ENCODE measurements around the gene PCSK7. TPM values are rescaled to one million over a fixed set of nuclear protein-coding genes. Genes with fewer than 3 reads are reported as not detected.
"Not testable (repeated sequence)": the region's sequence is repeated elsewhere in the genome, so short reads cannot be mapped to it uniquely, and the experiment has no call there.

PCSK7 gene
- total RNA-seq, 2 experiments from 2014 or later: 97.6 to 97.9 TPM

GRCh38 chr11:117219995-117220394, 11.9 kb downstream of the PCSK7 start:
- peaks cover 7% of the 10 kb centered on the region for H3K4me1 Mint-ChIP-seq (ENCODE audit: low read depth)
- no peak overlapping the region for H3K4me3 Mint-ChIP-seq
- DNase-seq: no peak
- CTCF ChIA-PET: interaction anchor here (4.3 kb wide), 1 partner anchor 9 kb away, joined by 25 read pairs; no protein-coding TSS in a partner anchor
- H3K9me3 Mint-ChIP-seq: no peaks in the 10 kb centered on the region
- H3K27ac Mint-ChIP-seq: no peak overlapping the region
- H3K36me3 Mint-ChIP-seq (ENCODE audit: low read depth): peaks cover 51% of the 10 kb centered on the region
- intact Hi-C loops (cut with micrococcal nuclease): no loop called here
- no peaks in the 10 kb centered on the region for H3K27me3 Mint-ChIP-seq (ENCODE audit: low read depth)

- CTCF ChIA-PET: interaction anchor here (4.3 kb wide), 1 partner anchor 10 kb away, joined by 25 read pairs; no protein-coding TSS in a partner anchor
- Mint-ChIP-seq H3K4me3 (no peak overlapping the region), H3K4me1 (ENCODE audit: low read depth) (peaks cover 7% of the 10 kb centered on the region), H3K27me3 (ENCODE audit: low read depth) (no peaks in the 10 kb centered on the region), H3K36me3 (ENCODE audit: low read depth) (peaks cover 49% of the 10 kb centered on the region), H3K27ac (no peak overlapping the region), H3K9me3 (no peaks in the 10 kb centered on the region)
- intact Hi-C loops (cut with micrococcal nuclease): no loop called here
- no peak for DNase-seq
Observed at GRCh38 chr11:117219455-117219854, 12.4 kb downstream of the PCSK7 start.

- no peak overlapping the region for H3K4me3 Mint-ChIP-seq
- CTCF ChIA-PET: interaction anchor here (4.3 kb wide), 1 partner anchor 10 kb away, joined by 25 read pairs; no protein-coding TSS in a partner anchor
- peaks cover 49% of the 10 kb centered on the region for H3K36me3 Mint-ChIP-seq (ENCODE audit: low read depth)
- no peaks in the 10 kb centered on the region for H3K9me3 Mint-ChIP-seq
- DNase-seq: no peak
- no peaks in the 10 kb centered on the region for H3K27me3 Mint-ChIP-seq (ENCODE audit: low read depth)
- peak overlapping the region; percentile 24 for H3K27ac Mint-ChIP-seq
- H3K4me1 Mint-ChIP-seq (ENCODE audit: low read depth): peaks cover 7% of the 10 kb centered on the region
- intact Hi-C loops (cut with micrococcal nuclease): no loop called here
Observed at GRCh38 chr11:117219001-117219400, 12.9 kb downstream of the PCSK7 start.

GRCh38 chr11:117218133-117218915, 13.5 kb downstream of the PCSK7 start:
- Mint-ChIP-seq H3K27me3 (ENCODE audit: low read depth) (no peaks in the 10 kb centered on the region), H3K27ac (peak overlapping the region; percentile 24), H3K9me3 (no peaks in the 10 kb centered on the region), H3K4me1 (ENCODE audit: low read depth) (peaks cover 7% of the 10 kb centered on the region), H3K4me3 (no peak overlapping the region), H3K36me3 (ENCODE audit: low read depth) (peaks cover 48% of the 10 kb centered on the region)
- DNase-seq: no peak
- intact Hi-C loops (cut with micrococcal nuclease): no loop called here
- CTCF ChIA-PET: interaction anchor here (0.6 to 4.3 kb wide), 2 partner anchors 11 to 233 kb away, joined by 3 to 25 read pairs; no protein-coding TSS in a partner anchor

- H3K36me3 Mint-ChIP-seq (ENCODE audit: low read depth): peaks cover 47% of the 10 kb centered on the region
- H3K27ac Mint-ChIP-seq: peak overlapping the region; percentile 51
- H3K9me3 Mint-ChIP-seq: no peaks in the 10 kb centered on the region
- peaks cover 7% of the 10 kb centered on the region for H3K4me1 Mint-ChIP-seq (ENCODE audit: low read depth)
- no peak for DNase-seq
- no peak overlapping the region for H3K4me3 Mint-ChIP-seq
- CTCF ChIA-PET: interaction anchor here (0.6 to 4.3 kb wide), 3 partner anchors 12 to 234 kb away, joined by 3 to 25 read pairs (median 5); no protein-coding TSS in a partner anchor
- no peaks in the 10 kb centered on the region for H3K27me3 Mint-ChIP-seq (ENCODE audit: low read depth)
- intact Hi-C loops (cut with micrococcal nuclease): no loop called here
Observed at GRCh38 chr11:117217141-117218084, 14.5 kb downstream of the PCSK7 start.

GRCh38 chr11:117214404-117215110, 17.3 kb downstream of the PCSK7 start:
- intact Hi-C loops (cut with micrococcal nuclease): no loop called here
- Mint-ChIP-seq H3K9me3 (no peaks in the 10 kb centered on the region), H3K36me3 (ENCODE audit: low read depth) (peaks cover 48% of the 10 kb centered on the region), H3K27ac (peak overlapping the region; percentile 37), H3K4me1 (ENCODE audit: low read depth) (peaks cover 7% of the 10 kb centered on the region), H3K27me3 (ENCODE audit: low read depth) (no peaks in the 10 kb centered on the region), H3K4me3 (no peak overlapping the region)
- CTCF ChIA-PET: interaction anchor here (1.2 to 1.3 kb wide), 2 partner anchors 12 to 34 kb away, joined by 3 to 5 read pairs; no protein-coding TSS in a partner anchor
- no peak for DNase-seq

GRCh38 chr11:117212697-117213355, 19.0 kb downstream of the PCSK7 start:
- CTCF ChIA-PET: interaction anchor here (0.9 kb wide), 1 partner anchor 13 kb away, joined by 6 read pairs; no protein-coding TSS in a partner anchor
- Mint-ChIP-seq H3K36me3 (ENCODE audit: low read depth) (peaks cover 34% of the 10 kb centered on the region), H3K4me1 (ENCODE audit: low read depth) (peaks cover 7% of the 10 kb centered on the region), H3K4me3 (no peak overlapping the region), H3K9me3 (no peaks in the 10 kb centered on the region), H3K27ac (no peak overlapping the region), H3K27me3 (ENCODE audit: low read depth) (no peaks in the 10 kb centered on the region)
- DNase-seq: no peak
- intact Hi-C loops (cut with micrococcal nuclease): no loop called here

GRCh38 chr11:117210620-117211019, 21.3 kb downstream of the PCSK7 start:
- no peaks in the 10 kb centered on the region for H3K9me3 Mint-ChIP-seq
- H3K27ac Mint-ChIP-seq: no peak overlapping the region
- no peak overlapping the region for H3K4me3 Mint-ChIP-seq
- peaks cover 24% of the 10 kb centered on the region for H3K36me3 Mint-ChIP-seq (ENCODE audit: low read depth)
- intact Hi-C loops (cut with micrococcal nuclease): no loop called here
- H3K4me1 Mint-ChIP-seq (ENCODE audit: low read depth): no peaks in the 10 kb centered on the region
- CTCF ChIA-PET: interaction anchor here (1.3 kb wide), 1 partner anchor 20 kb away, joined by 3 read pairs; no protein-coding TSS in a partner anchor
- no peak for DNase-seq
- H3K27me3 Mint-ChIP-seq (ENCODE audit: low read depth): no peaks in the 10 kb centered on the region

GRCh38 chr11:117209351-117210125, 22.3 kb downstream of the PCSK7 start:
- not testable (repeated sequence) for H3K4me3 Mint-ChIP-seq; H3K4me1 Mint-ChIP-seq (ENCODE audit: low read depth); DNase-seq; H3K9me3 Mint-ChIP-seq; H3K27ac Mint-ChIP-seq; H3K27me3 Mint-ChIP-seq (ENCODE audit: low read depth)
- CTCF ChIA-PET: interaction anchor here (0.6 to 0.8 kb wide), 2 partner anchors 36 to 142 kb away, joined by 3 read pairs; no protein-coding TSS in a partner anchor
- H3K36me3 Mint-ChIP-seq (ENCODE audit: low read depth): peaks cover 27% of the 10 kb centered on the region
- intact Hi-C loops (cut with micrococcal nuclease): loop anchor here (5.0 kb wide), 1 partner anchor 77 kb away; no protein-coding TSS in a partner anchor

GRCh38 chr11:117208710-117209109, 23.2 kb downstream of the PCSK7 start:
- peaks cover 23% of the 10 kb centered on the region for H3K36me3 Mint-ChIP-seq (ENCODE audit: low read depth)
- H3K27me3 Mint-ChIP-seq (ENCODE audit: low read depth); H3K27ac Mint-ChIP-seq; H3K4me3 Mint-ChIP-seq; H3K9me3 Mint-ChIP-seq; DNase-seq; H3K4me1 Mint-ChIP-seq (ENCODE audit: low read depth): not testable (repeated sequence)
- intact Hi-C loops (cut with micrococcal nuclease): loop anchor here (5.0 kb wide), 1 partner anchor 76 kb away; no protein-coding TSS in a partner anchor
- CTCF ChIA-PET: interaction anchor here (0.6 kb wide), 1 partner anchor 141 kb away, joined by 3 read pairs; no protein-coding TSS in a partner anchor

Measured in activated naive CD4-positive, alpha-beta T cell treated with anti-CD3 and anti-CD28 coated beads for 36 hours (primary cell).